ENCODE results near the gene TBC1D21.

Gene TBC1D21

DNA sequence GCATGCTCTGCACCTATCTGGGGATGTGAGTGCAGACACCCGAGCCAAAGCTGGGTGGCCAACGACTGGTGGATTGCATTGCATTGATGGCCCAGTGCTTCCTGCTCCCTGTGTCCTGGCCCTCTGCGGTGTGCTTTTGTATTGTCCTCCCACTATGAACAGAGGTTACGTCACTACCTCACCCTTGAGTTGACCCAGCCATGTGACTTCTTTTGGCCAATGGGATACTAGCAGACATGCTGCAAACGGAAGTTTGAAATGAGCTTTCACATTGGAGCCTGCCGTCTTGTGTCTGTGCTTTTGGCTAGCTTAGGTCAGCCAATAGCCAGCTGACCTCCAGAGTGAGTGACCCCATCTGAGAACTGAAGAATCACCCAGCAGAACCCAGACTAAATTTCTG lies 15.3 kb upstream of the TBC1D21 start:
- Histone ChIP-seq H3K27ac (ENCODE audit: low read length) (no peak overlapping the region), H3K27me3 (ENCODE audit: control insufficient read depth, insufficient read depth, low read length) (no peaks in the 10 kb centered on the region), H3K4me3 (ENCODE audit: low read length) (no peak overlapping the region), H3K4me1 (ENCODE audit: control insufficient read depth, insufficient read depth, low read length) (peaks cover 1% of the 10 kb centered on the region; the same call in 1 of the 2 replicates), H3K9me3 (ENCODE audit: control insufficient read depth, insufficient read depth, low read length) (no peaks in the 10 kb centered on the region), H3K36me3 (ENCODE audit: control insufficient read depth, insufficient read depth, low read length) (no peaks in the 10 kb centered on the region)
- no CpG with 5 or more reads among the region's 6 CpGs for WGBS (ENCODE audit: insufficient coverage, insufficient read length)
- DNase-seq (ENCODE audit: low read depth, low spot score): no peak

DNA sequence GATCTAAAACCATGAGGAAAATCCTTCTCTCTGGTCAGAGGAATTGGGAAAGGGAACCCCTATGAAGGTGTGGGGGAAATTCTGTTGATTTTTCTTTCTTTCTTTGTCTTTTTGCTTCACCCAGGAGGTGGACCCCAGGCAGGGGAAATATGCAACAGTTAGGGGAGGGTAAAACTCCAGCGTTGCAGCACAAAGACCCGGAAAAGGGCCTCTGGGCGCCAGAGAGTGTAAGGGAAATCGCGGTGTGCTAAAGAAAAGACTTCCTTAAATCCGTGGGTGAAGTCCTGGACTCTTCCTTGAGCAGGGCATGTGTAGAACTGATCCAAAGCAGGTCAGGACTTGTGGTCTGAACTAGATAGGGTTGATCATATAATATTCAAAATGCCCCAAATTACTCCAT lies 11.1 kb upstream of the TBC1D21 start:
- WGBS (ENCODE audit: insufficient coverage, insufficient read length): no CpG with 5 or more reads among the region's 6 CpGs
- Histone ChIP-seq H3K36me3 (ENCODE audit: control insufficient read depth, insufficient read depth, low read length) (no peaks in the 10 kb centered on the region), H3K4me1 (ENCODE audit: control insufficient read depth, insufficient read depth, low read length) (no peaks in the 10 kb centered on the region), H3K9me3 (ENCODE audit: control insufficient read depth, insufficient read depth, low read length) (no peaks in the 10 kb centered on the region), H3K4me3 (ENCODE audit: low read length) (no peak overlapping the region), H3K27ac (ENCODE audit: low read length) (no peak overlapping the region), H3K27me3 (ENCODE audit: control insufficient read depth, insufficient read depth, low read length) (no peaks in the 10 kb centered on the region)
- no peak for DNase-seq (ENCODE audit: low read depth, low spot score)

DNA sequence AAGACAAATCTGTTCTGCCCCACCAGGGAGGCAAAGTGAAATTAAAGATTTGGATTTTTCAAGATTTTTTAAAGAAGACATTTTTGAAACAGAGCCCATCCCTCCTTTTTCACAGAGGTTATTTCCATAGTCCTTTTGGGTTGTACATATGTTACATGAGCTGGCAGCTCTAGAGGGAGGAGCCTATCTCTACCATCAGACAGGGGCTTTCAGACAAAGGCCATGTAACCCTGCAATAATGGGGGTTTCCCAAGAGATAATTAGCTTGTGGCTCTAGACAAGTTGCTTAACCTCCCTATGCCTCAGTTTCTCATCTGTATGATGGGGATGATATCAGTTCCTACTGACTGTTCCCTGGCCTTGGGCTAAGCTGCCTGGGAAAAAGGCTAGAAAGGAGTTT lies 8.0 kb upstream of the TBC1D21 start:
- Histone ChIP-seq H3K27me3 (ENCODE audit: control insufficient read depth, insufficient read depth, low read length) (no peaks in the 10 kb centered on the region), H3K4me1 (ENCODE audit: control insufficient read depth, insufficient read depth, low read length) (no peaks in the 10 kb centered on the region), H3K27ac (ENCODE audit: low read length) (no peak overlapping the region), H3K36me3 (ENCODE audit: control insufficient read depth, insufficient read depth, low read length) (no peaks in the 10 kb centered on the region), H3K4me3 (ENCODE audit: low read length) (no peak overlapping the region), H3K9me3 (ENCODE audit: control insufficient read depth, insufficient read depth, low read length) (no peaks in the 10 kb centered on the region)
- no peak for DNase-seq (ENCODE audit: low read depth, low spot score)

DNA sequence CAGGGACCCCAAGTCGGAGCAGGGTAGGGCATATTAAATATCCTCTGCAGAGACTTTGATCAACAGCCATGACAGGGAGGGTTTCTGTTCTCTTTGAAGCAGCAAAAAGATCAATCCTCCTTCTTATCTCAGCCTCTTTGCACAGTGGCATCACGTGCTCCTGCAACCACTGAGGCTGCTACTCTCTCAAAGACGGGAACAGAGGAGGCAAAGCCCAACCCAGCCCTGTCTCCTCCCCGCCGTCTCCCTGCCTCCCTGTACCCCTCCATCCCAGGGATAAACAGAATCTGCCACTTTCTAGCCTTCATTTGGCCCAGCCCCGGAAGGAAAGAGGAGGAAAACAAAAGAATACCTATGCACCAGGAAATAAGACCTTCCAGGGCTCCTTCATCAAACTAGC lies 7.5 kb upstream of the TBC1D21 start:
- H3K27me3 ChIP-seq (ENCODE audit: control insufficient read depth, insufficient read depth, low read length): no peaks in the 10 kb centered on the region
- no peak overlapping the region for H3K4me3 ChIP-seq (ENCODE audit: low read length)
- H3K9me3 ChIP-seq (ENCODE audit: control insufficient read depth, insufficient read depth, low read length): no peaks in the 10 kb centered on the region
- H3K36me3 ChIP-seq (ENCODE audit: control insufficient read depth, insufficient read depth, low read length): no peaks in the 10 kb centered on the region
- no peak overlapping the region for H3K27ac ChIP-seq (ENCODE audit: low read length)
- DNase-seq (ENCODE audit: low read depth, low spot score): no peak
- WGBS (ENCODE audit: insufficient coverage, insufficient read length): no CpG with 5 or more reads among the region's 6 CpGs
- no peaks in the 10 kb centered on the region for H3K4me1 ChIP-seq (ENCODE audit: control insufficient read depth, insufficient read depth, low read length)

DNA sequence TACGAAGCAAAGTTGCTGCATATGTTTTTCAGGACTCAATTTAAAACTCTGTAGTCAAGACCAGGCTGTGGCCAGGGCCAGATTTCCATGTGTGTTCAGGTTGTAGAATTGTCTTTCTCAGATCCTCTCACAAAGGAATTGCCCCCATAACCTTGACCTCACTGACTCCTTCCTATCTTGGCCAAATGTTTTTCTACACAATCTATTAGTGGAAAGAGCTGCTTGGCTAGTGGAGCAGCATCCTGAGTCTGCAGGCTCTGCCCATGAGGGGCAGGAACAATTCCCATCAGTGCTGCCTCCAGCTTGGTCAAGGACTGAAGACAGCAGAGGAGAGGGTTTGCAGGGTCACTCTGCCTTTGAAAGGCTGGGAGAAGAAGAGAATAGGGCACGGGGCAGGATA lies 6.9 kb upstream of the TBC1D21 start:
- no CpG with 5 or more reads among the region's 2 CpGs for WGBS (ENCODE audit: insufficient coverage, insufficient read length)
- no peaks in the 10 kb centered on the region for H3K27me3 ChIP-seq (ENCODE audit: control insufficient read depth, insufficient read depth, low read length)

DNA sequence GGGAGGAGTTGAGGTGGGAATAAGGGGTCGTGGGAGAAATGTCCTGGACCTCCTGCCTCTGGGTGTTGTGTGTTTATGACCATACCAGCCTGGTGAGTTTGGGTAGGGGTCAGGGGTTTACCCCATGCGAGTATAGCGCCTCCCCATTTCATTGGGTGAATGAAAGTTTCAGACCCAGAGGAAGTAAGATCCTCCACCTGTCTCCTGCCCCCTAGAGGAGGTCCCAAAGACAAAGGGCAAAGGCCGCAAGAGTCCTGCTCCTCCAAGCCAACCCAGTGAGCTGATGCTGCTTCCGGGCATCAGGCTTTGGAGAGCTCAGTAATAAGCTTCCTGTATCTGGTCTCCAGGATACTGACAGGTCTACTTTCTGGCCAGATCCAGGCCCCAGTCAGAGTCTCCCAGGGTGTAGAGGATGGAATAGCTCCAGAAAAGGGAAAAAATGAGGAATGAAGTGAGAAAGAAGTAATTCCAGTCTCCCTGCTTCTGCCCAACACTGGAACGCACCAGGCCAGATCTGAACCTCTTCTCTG lies 6.4 kb upstream of the TBC1D21 start:
- H3K4me1 ChIP-seq (ENCODE audit: control insufficient read depth, insufficient read depth, low read length): no peaks in the 10 kb centered on the region
- H3K4me3 ChIP-seq (ENCODE audit: low read length): no peak overlapping the region
- no CpG with 5 or more reads among the region's 6 CpGs for WGBS (ENCODE audit: insufficient coverage, insufficient read length)
- DNase-seq (ENCODE audit: low read depth, low spot score): peak; percentile 61
- H3K9me3 ChIP-seq (ENCODE audit: control insufficient read depth, insufficient read depth, low read length): no peaks in the 10 kb centered on the region
- no peaks in the 10 kb centered on the region for H3K36me3 ChIP-seq (ENCODE audit: control insufficient read depth, insufficient read depth, low read length)
- no peaks in the 10 kb centered on the region for H3K27me3 ChIP-seq (ENCODE audit: control insufficient read depth, insufficient read depth, low read length)
- H3K27ac ChIP-seq (ENCODE audit: low read length): no peak overlapping the region

More for the DNA sequence above, 6.9 kb upstream of the TBC1D21 start:
- Histone ChIP-seq H3K4me3 (ENCODE audit: low read length) (no peak overlapping the region), H3K36me3 (ENCODE audit: control insufficient read depth, insufficient read depth, low read length) (no peaks in the 10 kb centered on the region), H3K9me3 (ENCODE audit: control insufficient read depth, insufficient read depth, low read length) (no peaks in the 10 kb centered on the region), H3K27ac (ENCODE audit: low read length) (no peak overlapping the region), H3K4me1 (ENCODE audit: control insufficient read depth, insufficient read depth, low read length) (no peaks in the 10 kb centered on the region)
- no peak for DNase-seq (ENCODE audit: low read depth, low spot score)

DNA sequence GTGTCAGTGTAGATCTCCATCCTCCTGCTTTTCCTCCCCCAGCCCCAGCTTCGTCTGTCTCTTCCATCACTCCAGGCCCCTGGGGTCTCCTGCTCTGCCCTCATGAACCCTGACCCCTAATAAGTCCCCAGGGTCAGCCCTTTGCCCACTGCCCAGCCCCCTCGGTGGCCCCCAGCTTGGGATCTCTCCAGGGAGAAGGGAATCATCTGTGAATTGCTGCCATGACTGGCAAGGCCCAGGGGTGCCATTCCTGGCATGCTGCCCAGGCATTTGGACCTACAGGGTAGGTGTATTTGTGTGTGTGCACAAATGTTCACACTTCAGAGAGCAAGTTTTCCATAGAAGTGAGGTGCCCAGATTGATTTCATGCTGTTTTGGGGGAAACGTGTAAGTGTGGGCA lies 5.9 kb upstream of the TBC1D21 start:
- no peaks in the 10 kb centered on the region for H3K36me3 ChIP-seq (ENCODE audit: control insufficient read depth, insufficient read depth, low read length)
- no peak overlapping the region for H3K4me3 ChIP-seq (ENCODE audit: low read length)
- no peaks in the 10 kb centered on the region for H3K9me3 ChIP-seq (ENCODE audit: control insufficient read depth, insufficient read depth, low read length)
- WGBS (ENCODE audit: insufficient coverage, insufficient read length): no CpG with 5 or more reads among the region's 3 CpGs
- H3K27me3 ChIP-seq (ENCODE audit: control insufficient read depth, insufficient read depth, low read length): no peaks in the 10 kb centered on the region
- DNase-seq (ENCODE audit: low read depth, low spot score): no peak
- H3K4me1 ChIP-seq (ENCODE audit: control insufficient read depth, insufficient read depth, low read length): no peaks in the 10 kb centered on the region
- H3K27ac ChIP-seq (ENCODE audit: low read length): no peak overlapping the region

DNA sequence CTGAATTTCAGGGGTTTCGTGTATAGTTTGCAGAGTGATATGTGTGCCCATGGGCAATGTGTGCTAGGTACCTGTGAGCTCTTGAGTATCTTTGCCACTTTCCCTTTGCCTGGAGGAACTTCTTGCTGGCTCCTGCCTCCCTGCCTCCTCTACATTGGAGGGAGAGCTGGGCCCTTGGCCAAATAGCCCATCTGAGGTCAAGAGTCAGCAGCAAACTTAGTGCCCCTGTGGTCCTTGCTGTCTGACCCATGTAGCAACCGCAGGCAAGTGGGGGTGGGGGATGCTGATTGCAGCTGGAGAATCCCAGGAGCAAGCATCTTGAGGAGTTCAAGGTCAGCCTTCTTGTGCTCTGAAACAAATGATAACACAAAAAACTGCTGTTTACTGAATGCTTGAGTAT lies 5.4 kb upstream of the TBC1D21 start:
- no peaks in the 10 kb centered on the region for H3K27me3 ChIP-seq (ENCODE audit: control insufficient read depth, insufficient read depth, low read length)
- H3K4me3 ChIP-seq (ENCODE audit: low read length): no peak overlapping the region
- no CpG with 5 or more reads among the region's 2 CpGs for WGBS (ENCODE audit: insufficient coverage, insufficient read length)
- DNase-seq (ENCODE audit: low read depth, low spot score): no peak
- H3K4me1 ChIP-seq (ENCODE audit: control insufficient read depth, insufficient read depth, low read length): no peaks in the 10 kb centered on the region
- no peaks in the 10 kb centered on the region for H3K36me3 ChIP-seq (ENCODE audit: control insufficient read depth, insufficient read depth, low read length)
- H3K27ac ChIP-seq (ENCODE audit: low read length): no peak overlapping the region
- no peaks in the 10 kb centered on the region for H3K9me3 ChIP-seq (ENCODE audit: control insufficient read depth, insufficient read depth, low read length)

DNA sequence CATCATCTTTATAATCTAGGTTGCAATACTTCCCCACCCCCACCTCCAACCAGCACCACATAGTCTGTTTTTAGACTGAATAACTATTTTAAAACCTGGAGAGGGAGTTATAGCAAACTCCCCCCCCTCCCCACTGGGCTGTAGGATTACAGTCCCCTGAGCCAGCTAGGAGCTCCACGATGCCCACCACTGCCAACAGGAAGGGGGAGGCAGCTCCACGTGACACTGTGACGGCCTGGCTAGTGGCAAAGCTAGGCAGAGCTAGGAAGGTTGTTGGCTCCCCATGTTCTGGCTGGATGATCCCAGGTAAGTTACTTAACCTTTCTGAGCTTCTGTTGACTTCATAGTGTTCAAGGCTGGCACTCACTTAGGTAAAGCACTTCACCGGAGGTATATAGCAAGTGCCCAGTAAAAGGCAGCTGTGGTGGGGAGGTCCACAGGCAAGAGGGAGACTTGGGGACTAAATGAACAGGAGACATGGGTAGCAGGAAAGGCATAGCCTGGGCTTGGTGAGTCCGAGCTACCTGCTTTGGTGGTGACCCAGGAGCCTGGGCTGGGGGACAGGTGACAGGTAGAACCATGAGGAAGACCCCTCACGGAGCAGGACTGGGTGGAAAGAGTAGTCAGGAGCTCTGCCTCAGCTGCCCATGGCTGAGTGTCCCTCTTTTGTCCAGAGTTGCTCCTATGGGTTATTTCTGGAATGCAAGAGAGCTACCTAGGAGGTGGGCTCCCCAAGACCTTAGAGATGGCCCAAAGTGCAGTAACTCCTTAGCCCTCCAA lies 4.0 kb upstream of the TBC1D21 start:
- no peaks in the 10 kb centered on the region for H3K4me1 ChIP-seq (ENCODE audit: control insufficient read depth, insufficient read depth, low read length)
- H3K27me3 ChIP-seq (ENCODE audit: control insufficient read depth, insufficient read depth, low read length): no peaks in the 10 kb centered on the region
- no peak overlapping the region for H3K27ac ChIP-seq (ENCODE audit: low read length)
- DNase-seq (ENCODE audit: low read depth, low spot score): no peak
- no peaks in the 10 kb centered on the region for H3K36me3 ChIP-seq (ENCODE audit: control insufficient read depth, insufficient read depth, low read length)
- WGBS (ENCODE audit: insufficient coverage, insufficient read length): no CpG with 5 or more reads among the region's 6 CpGs
- H3K4me3 ChIP-seq (ENCODE audit: low read length): no peak overlapping the region
- no peaks in the 10 kb centered on the region for H3K9me3 ChIP-seq (ENCODE audit: control insufficient read depth, insufficient read depth, low read length)

DNA sequence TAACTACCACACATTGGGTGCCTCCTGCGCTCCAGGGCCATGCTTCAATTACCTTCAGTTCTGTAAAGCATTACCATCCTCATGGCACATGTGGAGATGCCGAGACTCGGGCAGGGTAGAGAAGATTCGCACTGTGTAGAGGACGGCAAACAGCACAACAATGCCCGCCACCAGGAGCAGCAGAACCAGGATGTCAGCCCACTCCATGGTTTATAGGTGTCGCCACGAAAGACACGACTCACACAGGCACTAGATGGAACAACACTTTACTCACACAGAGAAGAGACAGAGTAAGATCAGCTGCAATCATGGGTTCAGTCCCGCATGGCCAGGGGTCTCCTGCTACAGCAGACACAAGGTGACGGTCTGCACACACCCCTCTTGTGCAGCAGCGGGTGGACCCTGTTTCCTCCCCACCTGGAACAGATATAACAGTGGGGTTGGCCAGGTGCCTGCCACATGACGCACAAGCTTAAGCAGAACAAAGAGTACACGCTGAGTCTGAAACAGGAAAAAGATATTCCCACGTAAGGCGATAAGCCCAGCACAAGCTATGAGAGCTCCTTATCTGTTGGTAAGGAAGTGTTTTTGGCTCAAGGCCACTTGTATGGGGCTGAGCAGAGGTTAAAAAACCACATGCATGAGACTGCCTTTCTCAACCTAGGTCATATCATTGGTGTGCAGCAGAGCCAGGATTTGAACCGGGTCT lies 2.5 kb upstream of the TBC1D21 start:
- WGBS (ENCODE audit: insufficient coverage, insufficient read length): no CpG with 5 or more reads among the region's 17 CpGs
- DNase-seq (ENCODE audit: low read depth, low spot score): no peak
- no peak overlapping the region for H3K4me3 ChIP-seq (ENCODE audit: low read length)
- no peaks in the 10 kb centered on the region for H3K36me3 ChIP-seq (ENCODE audit: control insufficient read depth, insufficient read depth, low read length)
- H3K27me3 ChIP-seq (ENCODE audit: control insufficient read depth, insufficient read depth, low read length): no peaks in the 10 kb centered on the region
- H3K9me3 ChIP-seq (ENCODE audit: control insufficient read depth, insufficient read depth, low read length): no peaks in the 10 kb centered on the region
- H3K4me1 ChIP-seq (ENCODE audit: control insufficient read depth, insufficient read depth, low read length): no peaks in the 10 kb centered on the region
- H3K27ac ChIP-seq (ENCODE audit: low read length): no peak overlapping the region

Measured in iPS DF 6.9 (cell line).